Natural killer cell (primary cell): ENCODE measurements around the gene EPB41L5. TPM values are rescaled to one million over a fixed set of nuclear protein-coding genes. Genes with fewer than 3 reads are reported as not detected.
A peak's percentile ranks its signal among the peaks of the same experiment; 100 is the strongest.

Experiments
- ATAC-seq, 3 donors: fragments of 150-1000 bp in 2 of 3; fragments of 200-7000 bp in 1 of 3; cut with Tn5 transposase; 1 replicate in 1 of 3; 2 replicates in 2 of 3; pipeline ENCODE4 v1.10.0; 2021; ENCODE audit warnings: mild to moderate bottlenecking in 2 of 3, moderate library complexity in 2 of 3
- DNase-seq, 2 donors: peaks; one replicate each; pipeline versions ENCODE4 v3.0.0 to v3.0.0-alpha.2; 2013 to 2021; ENCODE audit warnings: mixed read lengths in 1 of 2
- H3K27ac ChIP-seq: one replicate; pipeline ENCODE4 v1.5.1; 2013; ENCODE audit warnings: mild to moderate bottlenecking, low read length
- H3K27me3 ChIP-seq: one replicate; pipeline ENCODE4 v1.6.1; 2013; ENCODE audit warnings: low read length; ENCODE audit not compliant: control insufficient read depth, insufficient read depth
- H3K36me3 ChIP-seq: one replicate; pipeline ENCODE4 v1.6.1; 2013; ENCODE audit warnings: low read length; ENCODE audit not compliant: control insufficient read depth, insufficient read depth
- H3K4me1 ChIP-seq: one replicate; pipeline ENCODE4 v1.6.1; 2013; ENCODE audit warnings: low read length; ENCODE audit not compliant: control insufficient read depth, insufficient read depth
- H3K4me3 ChIP-seq: one replicate; pipeline ENCODE4 v1.5.1; 2013; ENCODE audit warnings: low read length
- H3K9me3 ChIP-seq: one replicate; pipeline ENCODE4 v1.6.1; 2013; ENCODE audit warnings: low read length; ENCODE audit not compliant: control insufficient read depth, insufficient read depth
- H3K27ac Mint-ChIP-seq, 2 donors: one replicate each; pipeline ENCODE4 v1.8.0; 2022; ENCODE audit warnings: mild to moderate bottlenecking in 2 of 2, mixed read lengths in 2 of 2, moderate library complexity in 1 of 2
- H3K27me3 Mint-ChIP-seq, 2 donors: one replicate each; pipeline ENCODE4 v1.8.0; 2022; ENCODE audit warnings: low read depth in 2 of 2, mixed read lengths in 2 of 2
- H3K36me3 Mint-ChIP-seq: one replicate; pipeline ENCODE4 v1.8.0; 2022; ENCODE audit warnings: mixed read lengths
- H3K4me1 Mint-ChIP-seq, 2 donors: one replicate each; pipeline ENCODE4 v1.8.0; 2022; ENCODE audit warnings: mixed read lengths in 2 of 2
- H3K4me3 Mint-ChIP-seq: one replicate; pipeline ENCODE4 v1.8.0; 2022; ENCODE audit warnings: mild to moderate bottlenecking, moderate library complexity, mixed read lengths
- H3K9me3 Mint-ChIP-seq, 2 donors: one replicate each; pipeline ENCODE4 v1.8.0; 2022; ENCODE audit warnings: mixed read lengths in 2 of 2
- CTCF ChIP-seq: fragments of 200-600 bp; IDR thresholded peaks from one replicate; pipeline ENCODE4 v1.8.0; 2022; ENCODE audit warnings: antibody characterized with exemption
- WGBS: methylation state at CpG from one replicate; pipeline ENCODE4 v1.1.7; 2013; ENCODE audit warnings: missing lambda C conversion rate; ENCODE audit not compliant: insufficient coverage; 5-methylcytosine and 5-hydroxymethylcytosine counted together
- intact Hi-C: fragments of 100-400 bp; cut with micrococcal nuclease; formaldehyde crosslinking; loops from one replicate; pipeline ENCODE4 v1.14.2; 2022
- total RNA-seq, 4 donors: library from RNA; stranded (reverse); fragments of 120-200 nt in 1 of 4; gene quantifications; one replicate each; pipeline versions ENCODE4 v1.2.3 to v1.2.4, GENCODE V29; 2013 to 2022

Gene EPB41L5
- total RNA-seq, 3 donors from 2014 or later (not counting 1 experiment from before 2014, with no cell fraction given), result 3.0 to 8.5 (median 3.6) TPM

DNA sequence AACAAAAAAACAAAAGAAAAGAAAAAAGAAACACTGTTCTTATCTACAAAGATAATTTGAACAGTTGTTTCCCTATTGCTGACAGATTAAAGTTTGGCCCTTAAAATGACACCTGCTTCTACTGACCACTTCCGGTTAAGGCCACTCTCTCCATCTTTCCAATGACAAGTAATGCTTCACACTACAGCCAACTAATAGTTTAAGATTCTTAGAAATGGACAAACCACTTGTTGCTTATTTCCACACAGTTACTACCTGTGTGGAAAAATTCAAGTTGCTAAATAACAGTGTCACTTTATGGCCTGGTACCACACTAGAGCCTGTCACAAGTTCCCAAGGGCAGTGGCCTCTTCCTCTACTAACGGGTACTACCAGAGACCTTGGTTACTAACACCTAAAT, 207.9 kb downstream of the EPB41L5 start:
- Mint-ChIP-seq H3K9me3 (no peaks in the 10 kb centered on the region), H3K4me3 (peak overlapping the region; percentile 88), H3K36me3 (no peaks in the 10 kb centered on the region), H3K27ac (peak overlapping the region; percentile 52 to 83), H3K27me3 (no peaks in the 10 kb centered on the region), H3K4me1 (peaks cover 31 to 57% of the 10 kb centered on the region in 2 donors)
- no peak overlapping the region for H3K27ac ChIP-seq
- ATAC-seq (no peak), DNase-seq (no peak)
- WGBS, result 65% methylated on average over 2 of the region's 2 CpGs
- peaks cover 25% of the 10 kb centered on the region for H3K4me1 ChIP-seq
- no peak for TF ChIP-seq CTCF
- H3K36me3 ChIP-seq, result no peaks in the 10 kb centered on the region
- intact Hi-C loops, result no loop called here
- H3K27me3 ChIP-seq, result no peaks in the 10 kb centered on the region
- no peaks in the 10 kb centered on the region for H3K9me3 ChIP-seq
- H3K4me3 ChIP-seq, result no peak overlapping the region

DNA sequence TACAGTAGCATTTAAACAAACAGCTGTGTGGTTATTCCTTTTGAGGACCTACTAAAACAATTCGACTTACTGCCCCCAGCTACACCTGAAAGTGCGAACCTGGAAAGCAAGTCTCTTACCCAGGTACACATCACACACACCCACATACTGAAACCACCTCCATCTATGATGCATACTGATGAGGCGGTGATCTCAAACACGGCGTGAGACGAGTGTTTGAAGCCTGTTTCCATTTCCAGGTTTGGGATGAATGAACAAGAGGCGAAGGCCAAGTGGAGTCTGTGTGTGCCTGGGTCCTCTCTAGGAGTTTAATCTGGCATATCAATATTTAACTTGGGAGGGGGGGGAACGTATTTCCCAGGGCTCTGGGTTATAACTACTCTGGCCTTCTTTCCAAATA, 208.7 kb downstream of the EPB41L5 start:
- no peaks in the 10 kb centered on the region for H3K9me3 ChIP-seq
- Mint-ChIP-seq H3K9me3 (no peaks in the 10 kb centered on the region), H3K27ac (peak overlapping the region; percentile 83 to 89), H3K4me3 (peak overlapping the region; percentile 88), H3K27me3 (no peaks in the 10 kb centered on the region), H3K36me3 (no peaks in the 10 kb centered on the region), H3K4me1 (peaks cover 31 to 50% of the 10 kb centered on the region in 2 donors)
- no peaks in the 10 kb centered on the region for H3K36me3 ChIP-seq
- H3K27ac ChIP-seq, result no peak overlapping the region
- TF ChIP-seq CTCF, result no peak
- DNase-seq (no peak), ATAC-seq (no peak)
- WGBS, result 99% methylated on average over 8 of the region's 8 CpGs
- peaks cover 25% of the 10 kb centered on the region for H3K4me1 ChIP-seq
- H3K27me3 ChIP-seq, result no peaks in the 10 kb centered on the region
- no peak overlapping the region for H3K4me3 ChIP-seq
- intact Hi-C loops, result no loop called here

GRCh38 chr2:120222186-120223033, 209.5 kb downstream of the EPB41L5 start:
- H3K4me3 ChIP-seq, result no peak overlapping the region
- no peaks in the 10 kb centered on the region for H3K36me3 ChIP-seq
- H3K27ac Mint-ChIP-seq, result peak overlapping the region; percentile 83 to 89
- ATAC-seq (no peak), DNase-seq (no peak)
- no peaks in the 10 kb centered on the region for H3K9me3 ChIP-seq
- H3K4me1 Mint-ChIP-seq, result peaks cover 31 to 48% of the 10 kb centered on the region in 2 donors
- H3K36me3 Mint-ChIP-seq, result no peaks in the 10 kb centered on the region
- 81% methylated on average over 49 of the region's 49 CpGs for WGBS
- peaks cover 25% of the 10 kb centered on the region for H3K4me1 ChIP-seq
- H3K27me3 ChIP-seq, result no peaks in the 10 kb centered on the region
- intact Hi-C loops, result loop anchor here (1.0 kb wide), 2 partner anchors 10 to 30 kb away; partner anchors contain the start of gene RALB
- peak overlapping the region; percentile 88 for H3K4me3 Mint-ChIP-seq
- H3K9me3 Mint-ChIP-seq, result no peaks in the 10 kb centered on the region
- TF ChIP-seq CTCF, result no peak
- H3K27me3 Mint-ChIP-seq, result no peaks in the 10 kb centered on the region
- no peak overlapping the region for H3K27ac ChIP-seq
